Hematopoietic multipotent progenitor cell (in vitro differentiated cells): ENCODE data around the gene AUTS2. TPM values are rescaled to one million over a fixed set of nuclear protein-coding genes. Genes with fewer than 3 reads are reported as not detected.
"Not testable (repeated sequence)": the region's sequence is repeated elsewhere in the genome, so short reads cannot be mapped to it uniquely, and the experiment has no call there.

ENCODE experiments used
- DNase-seq, 3 donors: peaks; one replicate each; pipeline ENCODE4 v3.0.0-alpha.2; 2011 to 2015; ENCODE audit warnings: low read depth in 2 of 3, low spot score in 2 of 3
- total RNA-seq: library from RNA; depleted of rRNA; stranded (reverse); fragments of >200 nt; gene quantifications from one replicate; pipeline ENCODE4 v1.2.3, GENCODE V29; 2012

AUTS2 gene
- total RNA-seq, 1 donor, result 14.8 TPM

- no peak for DNase-seq
Measured at GRCh38 chr7:69780379-69780778, 182.1 kb downstream of the AUTS2 start.

- DNase-seq, result no peak
Measured at GRCh38 chr7:69781412-69781846, 183.2 kb downstream of the AUTS2 start.

GRCh38 chr7:69782917-69783684 lies 184.8 kb downstream of the AUTS2 start:
- no peak for DNase-seq

- DNase-seq, result not testable (repeated sequence)
Measured at GRCh38 chr7:69786130-69786529, 187.9 kb downstream of the AUTS2 start.

- no peak for DNase-seq
Measured at GRCh38 chr7:69786730-69787395, 188.6 kb downstream of the AUTS2 start.

- peak in 1 of 3 donors; percentile 16 for DNase-seq
Measured at GRCh38 chr7:69787736-69788431, 189.6 kb downstream of the AUTS2 start.

GRCh38 chr7:69789563-69789962 lies 191.3 kb downstream of the AUTS2 start:
- no peak for DNase-seq

GRCh38 chr7:69790977-69791724 lies 192.9 kb downstream of the AUTS2 start:
- DNase-seq, result no peak

GRCh38 chr7:69791739-69792138 lies 193.5 kb downstream of the AUTS2 start:
- no peak for DNase-seq

GRCh38 chr7:69795932-69796331 lies 197.7 kb downstream of the AUTS2 start:
- DNase-seq, result no peak

- no peak for DNase-seq
Measured at GRCh38 chr7:69796416-69796815, 198.1 kb downstream of the AUTS2 start.

GRCh38 chr7:69799048-69799697 lies 200.9 kb downstream of the AUTS2 start:
- no peak for DNase-seq

GRCh38 chr7:69799990-69800389 lies 201.7 kb downstream of the AUTS2 start:
- no peak for DNase-seq

- DNase-seq, result no peak
Measured at GRCh38 chr7:69800495-69800894, 202.2 kb downstream of the AUTS2 start.

GRCh38 chr7:69801729-69802682 lies 203.7 kb downstream of the AUTS2 start:
- DNase-seq, result no peak

- DNase-seq, result no peak
Measured at GRCh38 chr7:69803699-69804516, 205.6 kb downstream of the AUTS2 start.

- DNase-seq, result no peak
Measured at GRCh38 chr7:69804962-69805361, 206.7 kb downstream of the AUTS2 start.

- no peak for DNase-seq
Measured at GRCh38 chr7:69808391-69808790, 210.1 kb downstream of the AUTS2 start.
